HepG2 (cell line): Measurements from ENCODE around the gene MTO1. TPM values are rescaled to one million over a fixed set of nuclear protein-coding genes. Genes with fewer than 3 reads are reported as not detected.

Experiments
- ATAC-seq: fragments of 200-7000 bp; cut with Tn5 transposase; 3 replicates; pipeline ENCODE4 v1.9.1; 2020; ENCODE audit warnings: mild to moderate bottlenecking, moderate library complexity
- BruUV-seq: library from RNA; stranded (reverse); fragments of 400-500 nt; replicated peaks from 2 replicates; lab custom pipeline; 2021; lab: Mats Ljungman, UMichigan
- CTCF ChIA-PET: fragments of 300-600 bp; formaldehyde crosslinking; extraction: SDS; loops from one replicate; lab custom pipeline; 2021; ENCODE audit warnings: low total read pairs, inconsistent platforms, low intra/inter-chr PET ratio; lab: Yijun Ruan, JAX
- POLR2A ChIA-PET: fragments of 350-600 bp; sonication (Branson Sonifier 250); formaldehyde crosslinking; loops from one replicate; lab custom pipeline; 2020; ENCODE audit warnings: antibody characterized with exemption, inconsistent platforms; lab: Yijun Ruan, JAX
- DNase-seq: peaks from one replicate; pipeline ENCODE4 v3.0.0-alpha.2; 2015; ENCODE audit warnings: low spot score
- FAIRE-seq: peaks from 3 replicates; lab custom pipeline; 2011; peaks lifted over from hg19 to GRCh38; lab: Jason Lieb, UNC
- H2AFZ ChIP-seq: one replicate; pipeline ENCODE4 v1.6.1; 2011; ENCODE audit warnings: low read length, inconsistent platforms
- H3K27ac ChIP-seq: fragments of 300-600 bp; 3 replicates; pipeline ENCODE4 v1.8.0; 2011; ENCODE audit warnings: mixed run types, mild to moderate bottlenecking, mixed read lengths, low read length, inconsistent platforms; ENCODE audit not compliant: insufficient read depth; ENCODE audit errors: extremely low read length
- H3K27me3 ChIP-seq, 2 experiments: fragments of 200-600 bp in 1 of 2; 2 replicates in 1 of 2; 3 replicates in 1 of 2; pipeline versions ENCODE4 v1.6.0 to v1.8.0; 2011; ENCODE audit warnings: low read length in 2 of 2, mild to moderate bottlenecking in 2 of 2, moderate library complexity in 2 of 2, inconsistent platforms in 1 of 2; ENCODE audit not compliant: insufficient read depth in 2 of 2, control insufficient read depth in 1 of 2
- H3K36me3 ChIP-seq, 2 experiments: fragments of 200-600 bp in 1 of 2; replicated peaks in 1 of 2; 2 replicates in 1 of 2; 3 replicates in 1 of 2; pipeline versions ENCODE4 v1.5.1 to v1.8.0; 2011; ENCODE audit warnings: low read length in 2 of 2, inconsistent platforms in 1 of 2; ENCODE audit not compliant: insufficient read depth in 2 of 2, control insufficient read depth in 1 of 2
- H3K4me1 ChIP-seq: 2 replicates; pipeline ENCODE4 v1.5.1; 2012; ENCODE audit warnings: low read length, inconsistent platforms; ENCODE audit not compliant: insufficient read depth
- H3K4me2 ChIP-seq: 2 replicates; pipeline ENCODE4 v1.6.0; 2011; ENCODE audit warnings: low read depth, low read length, inconsistent platforms
- H3K4me3 ChIP-seq, 3 experiments: fragments of 200-600 bp in 1 of 3; sonication (generic), shearing (Covaris generic) in 1 of 3; replicated peaks in 1 of 3; 2 replicates each; pipeline ENCODE4 v1.5.1; 2011 to 2016; ENCODE audit warnings: low read length in 3 of 3, inconsistent platforms in 2 of 3, low read depth in 2 of 3, mild to moderate bottlenecking in 2 of 3, control low read depth in 1 of 3, mixed read lengths in 1 of 3; ENCODE audit not compliant: insufficient read depth in 1 of 3
- H3K79me2 ChIP-seq: one replicate; pipeline ENCODE4 v1.6.1; 2011; ENCODE audit warnings: low read length, inconsistent platforms; ENCODE audit not compliant: insufficient read depth
- H3K9ac ChIP-seq: 2 replicates; pipeline ENCODE4 v1.6.0; 2011; ENCODE audit warnings: mild to moderate bottlenecking, low read depth, low read length, inconsistent platforms; ENCODE audit not compliant: insufficient read depth
- H3K9me3 ChIP-seq: 2 replicates; pipeline ENCODE4 v1.5.1; 2012; ENCODE audit warnings: mild to moderate bottlenecking, low read length
- H4K20me1 ChIP-seq: 2 replicates; pipeline ENCODE4 v1.6.0; 2011; ENCODE audit warnings: inconsistent platforms, mild to moderate bottlenecking, low read length, moderate library complexity; ENCODE audit not compliant: insufficient read depth
- CCDC6 ChIP-seq: sonication (generic); formaldehyde crosslinking; IDR thresholded peaks from 2 replicates; pipeline ENCODE4 v1.8.1; 2022; ENCODE audit warnings: mild to moderate bottlenecking, missing genetic modification reagents, moderate library complexity
- HOXA9 ChIP-seq: sonication (generic); formaldehyde crosslinking; IDR thresholded peaks from 2 replicates; pipeline ENCODE4 v1.8.1; 2022; ENCODE audit warnings: missing genetic modification reagents, mild to moderate bottlenecking, moderate library complexity, borderline replicate concordance
- SP140L ChIP-seq: sonication (generic); formaldehyde crosslinking; IDR thresholded peaks from 2 replicates; pipeline ENCODE4 v1.4.0; 2020; ENCODE audit warnings: missing genetic modification reagents, borderline replicate concordance
- TBX3 ChIP-seq: fragments of 450-650 bp; IDR thresholded peaks from 2 replicates; pipeline ENCODE4 v1.6.1; 2017; ENCODE audit warnings: antibody characterized with exemption, mild to moderate bottlenecking, inconsistent platforms, borderline replicate concordance
- TRIM24 ChIP-seq: sonication (generic); formaldehyde crosslinking; IDR thresholded peaks from 2 replicates; pipeline ENCODE4 v1.8.0; 2022; ENCODE audit warnings: mild to moderate bottlenecking, missing genetic modification reagents
- YEATS4 ChIP-seq: sonication (generic); formaldehyde crosslinking; IDR thresholded peaks from 2 replicates; pipeline ENCODE4 v1.4.0; 2020; ENCODE audit warnings: missing genetic modification reagents, borderline replicate concordance
- ZBTB38 ChIP-seq: sonication (generic); formaldehyde crosslinking; IDR thresholded peaks from 2 replicates; pipeline ENCODE4 v1.5.1; 2020; ENCODE audit warnings: mild to moderate bottlenecking, missing genetic modification reagents
- ZNF20 ChIP-seq: sonication (generic); formaldehyde crosslinking; IDR thresholded peaks from 2 replicates; pipeline ENCODE4 v1.4.0; 2020; ENCODE audit warnings: mild to moderate bottlenecking, moderate library complexity, missing genetic modification reagents
- ZNF816 ChIP-seq: sonication (generic); formaldehyde crosslinking; IDR thresholded peaks from 2 replicates; pipeline ENCODE4 v1.8.0; 2022; ENCODE audit warnings: missing genetic modification reagents, mild to moderate bottlenecking, borderline replicate concordance
- WGBS: methylation state at CpG from one replicate; pipeline ENCODE4 v1.1.6; 2017; ENCODE audit warnings: low lambda C conversion rate; 5-methylcytosine and 5-hydroxymethylcytosine counted together
- in situ Hi-C: cut with HindIII; loops from 2 replicates; pipeline ENCODE4 v1.10.0; 2017; ENCODE audit warnings: low pct_unique_long_range_greater_than_20kb; ENCODE audit not compliant: extremely low pct_ligation_motif_present
- intact Hi-C: fragments of 100-400 bp; cut with micrococcal nuclease; formaldehyde crosslinking; loops from one replicate; pipeline ENCODE4 v1.10.0; 2022; ENCODE audit not compliant: unreplicated experiment
- polyA plus RNA-seq, 8 experiments: library from polyadenylated mRNA; depleted of rRNA in 3 of 8; stranded (reverse) in 7 of 8; unstranded in 1 of 8; fragments of >200 nt; fragmentation: Illumina TruSeq in 4 of 8; extraction: Trizol in 4 of 8; gene quantifications; 2 replicates each; pipeline versions ENCODE4 v1.2.1 to v1.2.3, GENCODE V29; 2011 to 2016; ENCODE audit warnings: low read depth in 4 of 8, missing spikeins in 1 of 8, mixed read lengths in 1 of 8; ENCODE audit not compliant: insufficient read depth in 1 of 8
- total RNA-seq, 5 experiments: library from RNA; depleted of rRNA; stranded (reverse); fragments of >200 nt; fragmentation: Illumina TruSeq; extraction: Trizol; gene quantifications; 2 replicates each; pipeline ENCODE4 v1.2.3, GENCODE V29; 2016; ENCODE audit warnings: low read depth in 1 of 5
- TF ChIP-seq, protein P1 (sequence below): sonication (generic); formaldehyde crosslinking; IDR thresholded peaks from 2 replicates; pipeline ENCODE4; 2020; ENCODE audit warnings: missing genetic modification reagents, mild to moderate bottlenecking, borderline replicate concordance
- TF ChIP-seq, protein P2 (sequence below): sonication (generic); formaldehyde crosslinking; IDR thresholded peaks from 2 replicates; pipeline ENCODE4 v1.5.0; 2020; ENCODE audit warnings: mild to moderate bottlenecking, missing genetic modification reagents, borderline replicate concordance
- TF ChIP-seq, protein P3 (sequence below): sonication (generic); formaldehyde crosslinking; IDR thresholded peaks from 2 replicates; pipeline ENCODE4 v1.4.0; 2020; ENCODE audit warnings: missing genetic modification reagents, borderline replicate concordance

Gene MTO1
- total and polyA plus RNA-seq, 2 of the 13 experiments (the other 11 are each of a cell fraction or from before 2014, with no cell fraction given) = 21.1 to 45.3 TPM

DNA sequence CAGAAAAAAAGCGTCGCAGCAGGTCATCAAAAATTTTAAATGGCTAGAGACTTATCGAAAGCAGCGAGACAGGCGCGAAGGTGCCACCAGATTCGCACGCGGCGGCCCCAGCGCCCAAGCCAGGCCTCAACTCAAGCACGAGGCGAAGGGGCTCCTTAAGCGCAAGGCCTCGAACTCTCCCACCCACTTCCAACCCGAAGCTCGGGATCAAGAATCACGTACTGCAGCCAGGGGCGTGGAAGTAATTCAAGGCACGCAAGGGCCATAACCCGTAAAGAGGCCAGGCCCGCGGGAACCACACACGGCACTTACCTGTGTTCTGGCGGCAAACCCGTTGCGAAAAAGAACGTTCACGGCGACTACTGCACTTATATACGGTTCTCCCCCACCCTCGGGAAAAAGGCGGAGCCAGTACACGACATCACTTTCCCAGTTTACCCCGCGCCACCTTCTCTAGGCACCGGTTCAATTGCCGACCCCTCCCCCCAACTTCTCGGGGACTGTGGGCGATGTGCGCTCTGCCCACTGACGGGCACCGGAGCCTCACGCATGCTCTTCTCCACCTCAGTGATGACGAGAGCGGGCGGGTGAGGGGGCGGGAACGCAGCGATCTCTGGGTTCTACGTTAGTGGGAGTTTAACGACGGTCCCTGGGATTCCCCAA is 59.3 kb downstream of the MTO1 start, which contains the start of gene EEF1A1 (continued):
- TF ChIP-seq, protein P1, sequence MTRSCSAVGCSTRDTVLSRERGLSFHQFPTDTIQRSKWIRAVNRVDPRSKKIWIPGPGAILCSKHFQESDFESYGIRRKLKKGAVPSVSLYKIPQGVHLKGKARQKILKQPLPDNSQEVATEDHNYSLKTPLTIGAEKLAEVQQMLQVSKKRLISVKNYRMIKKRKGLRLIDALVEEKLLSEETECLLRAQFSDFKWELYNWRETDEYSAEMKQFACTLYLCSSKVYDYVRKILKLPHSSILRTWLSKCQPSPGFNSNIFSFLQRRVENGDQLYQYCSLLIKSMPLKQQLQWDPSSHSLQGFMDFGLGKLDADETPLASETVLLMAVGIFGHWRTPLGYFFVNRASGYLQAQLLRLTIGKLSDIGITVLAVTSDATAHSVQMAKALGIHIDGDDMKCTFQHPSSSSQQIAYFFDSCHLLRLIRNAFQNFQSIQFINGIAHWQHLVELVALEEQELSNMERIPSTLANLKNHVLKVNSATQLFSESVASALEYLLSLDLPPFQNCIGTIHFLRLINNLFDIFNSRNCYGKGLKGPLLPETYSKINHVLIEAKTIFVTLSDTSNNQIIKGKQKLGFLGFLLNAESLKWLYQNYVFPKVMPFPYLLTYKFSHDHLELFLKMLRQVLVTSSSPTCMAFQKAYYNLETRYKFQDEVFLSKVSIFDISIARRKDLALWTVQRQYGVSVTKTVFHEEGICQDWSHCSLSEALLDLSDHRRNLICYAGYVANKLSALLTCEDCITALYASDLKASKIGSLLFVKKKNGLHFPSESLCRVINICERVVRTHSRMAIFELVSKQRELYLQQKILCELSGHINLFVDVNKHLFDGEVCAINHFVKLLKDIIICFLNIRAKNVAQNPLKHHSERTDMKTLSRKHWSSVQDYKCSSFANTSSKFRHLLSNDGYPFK (CRISPR knock-in tag) = peak; percentile 69; the same call in 1 of the 2 replicates
- TF ChIP-seq ZBTB38 (peak; percentile 79; the same call in 1 of the 2 replicates), ZNF816 (CRISPR knock-in tag) (peak; percentile 89), SP140L (peak; percentile 92; the same call in 1 of the 2 replicates), TBX3 (peak; percentile 60; the same call in 1 of the 2 replicates)

DNA sequence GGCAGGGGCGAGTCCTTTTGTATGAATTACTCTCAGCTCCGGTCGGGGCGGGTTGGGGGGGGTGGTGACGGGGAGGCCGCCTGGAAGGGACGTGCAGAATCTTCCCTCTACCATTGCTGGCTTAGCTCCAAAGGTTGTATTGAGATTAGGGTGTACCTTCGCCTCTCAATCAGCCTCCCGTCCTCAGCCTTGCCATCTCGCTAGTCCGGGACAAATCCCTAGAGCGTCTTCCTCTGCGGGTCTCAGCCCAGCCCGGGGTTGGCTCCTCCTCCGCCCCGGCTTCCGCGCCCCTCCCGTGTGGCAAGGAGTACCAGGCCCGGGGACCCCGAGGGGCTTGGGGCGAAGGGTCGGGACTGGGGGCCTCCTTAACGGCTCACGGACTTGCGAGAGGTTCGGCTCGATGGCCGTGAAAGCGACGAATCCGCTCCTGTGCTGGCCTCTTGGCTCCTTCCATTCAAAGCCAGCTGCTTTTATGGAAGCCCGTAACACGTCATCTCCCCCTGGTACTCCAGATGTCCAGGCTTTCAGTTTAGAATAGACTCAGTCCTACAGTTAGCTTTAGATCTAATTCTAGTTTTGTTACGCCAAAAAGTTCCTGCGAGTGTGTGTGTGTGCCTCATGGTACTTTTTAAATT is 59.9 kb downstream of the MTO1 start:
- WGBS = 0% methylated on average over 4 of the region's 36 CpGs
- DNase-seq (peak; percentile 69), ATAC-seq (peak; percentile 65), FAIRE-seq (no peak)
- POLR2A ChIA-PET = interaction anchor here (1.0 to 6.5 kb wide), 22 partner anchors 8 to 132 kb away, joined by 3 to 130 read pairs (median 8); partner anchors contain the start of genes MTO1 and SLC17A5
- peaks cover 37% of the 10 kb centered on the region for H4K20me1 ChIP-seq
- no peaks in the 10 kb centered on the region; a peak in 1 of 5 replicates for H3K27me3 ChIP-seq
- CTCF ChIA-PET = no interaction called here
- H3K9me3 ChIP-seq = no peaks in the 10 kb centered on the region
- intact Hi-C loops = loop anchor here (1.0 to 5.0 kb wide), 3 partner anchors 46 to 133 kb away; no protein-coding TSS in a partner anchor
- H3K4me2 ChIP-seq = peak overlapping the region; percentile 91
- H3K4me3 ChIP-seq = peak overlapping the region; percentile 76 to 86 (median 81)
- TSS peak; percentile 85 for BruUV-seq
- peak overlapping the region; percentile 97 for H3K27ac ChIP-seq
- in situ Hi-C loops = loop anchor here (5.0 to 10.0 kb wide), 2 partner anchors 63 to 86 kb away; no protein-coding TSS in a partner anchor
- peaks cover 7 to 29% of the 10 kb centered on the region in 2 experiments for H3K36me3 ChIP-seq
- peaks cover 28% of the 10 kb centered on the region for H3K79me2 ChIP-seq
- H3K4me1 ChIP-seq = peaks cover 40% of the 10 kb centered on the region
- peak overlapping the region; percentile 93 for H3K9ac ChIP-seq
- H2AFZ ChIP-seq = no peak overlapping the region
- TF ChIP-seq ZNF20 = no peak
- TF ChIP-seq TRIM24 (CRISPR knock-in tag) = no peak
- TF ChIP-seq CCDC6 (CRISPR knock-in tag) = no peak
- TF ChIP-seq, protein P2, sequence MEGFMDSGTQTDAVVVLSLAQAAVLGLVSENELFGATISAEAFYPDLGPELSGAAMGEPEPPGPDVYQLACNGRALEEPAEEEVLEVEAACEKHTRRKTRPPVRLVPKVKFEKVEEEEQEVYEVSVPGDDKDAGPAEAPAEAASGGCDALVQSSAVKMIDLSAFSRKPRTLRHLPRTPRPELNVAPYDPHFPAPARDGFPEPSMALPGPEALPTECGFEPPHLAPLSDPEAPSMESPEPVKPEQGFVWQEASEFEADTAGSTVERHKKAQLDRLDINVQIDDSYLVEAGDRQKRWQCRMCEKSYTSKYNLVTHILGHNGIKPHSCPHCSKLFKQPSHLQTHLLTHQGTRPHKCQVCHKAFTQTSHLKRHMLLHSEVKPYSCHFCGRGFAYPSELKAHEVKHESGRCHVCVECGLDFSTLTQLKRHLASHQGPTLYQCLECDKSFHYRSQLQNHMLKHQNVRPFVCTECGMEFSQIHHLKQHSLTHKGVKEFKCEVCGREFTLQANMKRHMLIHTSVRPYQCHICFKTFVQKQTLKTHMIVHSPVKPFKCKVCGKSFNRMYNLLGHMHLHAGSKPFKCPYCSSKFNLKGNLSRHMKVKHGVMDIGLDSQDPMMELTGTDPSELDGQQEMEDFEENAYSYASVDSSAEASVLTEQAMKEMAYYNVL (CRISPR knock-in tag) = no peak
- TF ChIP-seq HOXA9 (CRISPR knock-in tag) = no peak
- TF ChIP-seq, protein P3, sequence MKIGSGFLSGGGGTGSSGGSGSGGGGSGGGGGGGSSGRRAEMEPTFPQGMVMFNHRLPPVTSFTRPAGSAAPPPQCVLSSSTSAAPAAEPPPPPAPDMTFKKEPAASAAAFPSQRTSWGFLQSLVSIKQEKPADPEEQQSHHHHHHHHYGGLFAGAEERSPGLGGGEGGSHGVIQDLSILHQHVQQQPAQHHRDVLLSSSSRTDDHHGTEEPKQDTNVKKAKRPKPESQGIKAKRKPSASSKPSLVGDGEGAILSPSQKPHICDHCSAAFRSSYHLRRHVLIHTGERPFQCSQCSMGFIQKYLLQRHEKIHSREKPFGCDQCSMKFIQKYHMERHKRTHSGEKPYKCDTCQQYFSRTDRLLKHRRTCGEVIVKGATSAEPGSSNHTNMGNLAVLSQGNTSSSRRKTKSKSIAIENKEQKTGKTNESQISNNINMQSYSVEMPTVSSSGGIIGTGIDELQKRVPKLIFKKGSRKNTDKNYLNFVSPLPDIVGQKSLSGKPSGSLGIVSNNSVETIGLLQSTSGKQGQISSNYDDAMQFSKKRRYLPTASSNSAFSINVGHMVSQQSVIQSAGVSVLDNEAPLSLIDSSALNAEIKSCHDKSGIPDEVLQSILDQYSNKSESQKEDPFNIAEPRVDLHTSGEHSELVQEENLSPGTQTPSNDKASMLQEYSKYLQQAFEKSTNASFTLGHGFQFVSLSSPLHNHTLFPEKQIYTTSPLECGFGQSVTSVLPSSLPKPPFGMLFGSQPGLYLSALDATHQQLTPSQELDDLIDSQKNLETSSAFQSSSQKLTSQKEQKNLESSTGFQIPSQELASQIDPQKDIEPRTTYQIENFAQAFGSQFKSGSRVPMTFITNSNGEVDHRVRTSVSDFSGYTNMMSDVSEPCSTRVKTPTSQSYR (CRISPR knock-in tag) = no peak
- TF ChIP-seq YEATS4 (CRISPR knock-in tag) = no peak
